Measurements from ENCODE around the gene ARHGEF19. TPM values are rescaled to one million over a fixed set of nuclear protein-coding genes. Genes with fewer than 3 reads are reported as not detected.

ARHGEF19 gene
- total and polyA plus RNA-seq, 9 of the 15 experiments (the other 6 are each of a cell fraction or from before 2014, with no cell fraction given) = 0.73 to 21.0 (median 5.2) TPM

- TF ChIP-seq VEZF1 (CRISPR knock-in tag; IDR thresholded peaks at IDR 0.05) (peak; percentile 76), ZSCAN32 (CRISPR knock-in tag; IDR thresholded peaks at IDR 0.05) (no peak), ZNF280A (IDR thresholded peaks at IDR 0.05; ENCODE audit: low read depth, partially characterized antibody) (no peak), CBX3 (IDR thresholded peaks at IDR 0.05; ENCODE audit: borderline replicate concordance in 1 of 2, low read length in 2 of 2) (no peak), CREM (IDR thresholded peaks at IDR 0.05; ENCODE audit: low read depth) (0 out of 2 replicates have a peak, but pooled peaks have one; percentile 20), RBBP5 (IDR thresholded peaks at IDR 0.05; ENCODE audit: borderline replicate concordance, insufficient read depth, low read length, poor library complexity, severe bottlenecking) (no peak), RFX7 (CRISPR knock-in tag; IDR thresholded peaks at IDR 0.05) (no peak), ZNF511 (CRISPR knock-in tag; IDR thresholded peaks at IDR 0.05) (peak; percentile 39; the same call in 1 of the 2 replicates), HMG20A (CRISPR knock-in tag; conservative IDR thresholded peaks at IDR 0.05) (no peak), TRIM25 (IDR thresholded peaks at IDR 0.05; ENCODE audit: borderline replicate concordance) (no peak), SMARCA4 (IDR thresholded peaks at IDR 0.05) (peak; percentile 52; the same call in 1 of the 2 replicates), ARID4B (CRISPR knock-in tag; IDR thresholded peaks at IDR 0.05) (0 out of 2 replicates have a peak, but pooled peaks have one; percentile 36), HMBOX1 (IDR thresholded peaks at IDR 0.05) (peak; percentile 61; the same call in 1 of the 2 replicates), HNRNPL (IDR thresholded peaks at IDR 0.05; ENCODE audit: low read depth, low read length) (0 out of 2 replicates have a peak, but pooled peaks have one; percentile 15)
Measured at GRCh38 chr1:16208270-16208987, 4.0 kb downstream of the ARHGEF19 start (continued).

Data from K562 (cell line).